Measurements from ENCODE around the gene SF3B1.
"Not testable (repeated sequence)": the region's sequence is repeated elsewhere in the genome, so short reads cannot be mapped to it uniquely, and the experiment has no call there.

SF3B1 gene

DNA sequence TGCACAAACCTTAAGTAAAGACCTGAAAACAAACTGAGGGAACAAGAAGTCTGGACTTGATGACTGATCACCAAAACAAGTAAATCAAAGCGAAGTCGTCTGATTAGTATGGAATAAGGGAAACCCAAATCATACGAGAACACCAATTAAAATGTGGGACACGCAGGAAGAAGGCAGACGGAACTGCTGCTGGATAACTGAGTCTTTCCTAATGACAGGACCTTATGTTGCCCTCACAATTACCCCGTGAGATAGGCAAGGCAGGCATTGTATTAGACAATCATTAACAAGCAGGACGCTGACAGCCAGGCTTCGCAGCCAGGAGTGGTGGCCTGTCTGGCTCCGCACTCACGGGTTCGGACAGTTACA is 17.9 kb upstream of the SF3B1 start:
- Mint-ChIP-seq H3K4me1 (ENCODE audit: low read depth) (peaks cover 40% of the 10 kb centered on the region), H3K4me3 (peak overlapping the region; percentile 98), H3K27ac (peak overlapping the region; percentile 100), H3K27me3 (no peaks in the 10 kb centered on the region), H3K36me3 (peaks cover 2% of the 10 kb centered on the region), H3K9me3 (ENCODE audit: low read depth) (no peaks in the 10 kb centered on the region)

DNA sequence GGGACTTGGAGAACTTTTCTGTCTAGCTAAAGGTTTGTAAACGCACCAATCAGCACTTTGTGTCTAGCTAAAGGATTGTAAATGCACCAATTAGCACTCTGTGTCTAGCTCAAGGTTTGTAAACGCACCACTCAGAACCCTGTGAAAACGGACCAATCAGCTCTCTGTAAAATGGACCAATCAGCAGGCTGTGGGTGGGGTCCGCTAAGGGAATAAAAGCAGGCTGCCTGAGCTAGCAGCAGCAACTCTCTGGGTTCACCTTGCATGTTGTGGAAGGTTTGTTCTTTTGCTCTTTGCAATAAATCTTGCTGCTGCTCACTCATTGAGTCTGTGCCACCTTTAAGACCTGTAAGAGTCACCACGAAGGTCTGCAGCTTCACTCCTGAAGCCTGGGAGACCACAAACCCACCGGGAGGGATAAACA is 16.1 kb upstream of the SF3B1 start:
- not testable (repeated sequence) for H3K9me3 Mint-ChIP-seq (ENCODE audit: low read depth); H3K27me3 Mint-ChIP-seq; H3K27ac Mint-ChIP-seq; H3K36me3 Mint-ChIP-seq
- H3K4me1 Mint-ChIP-seq (ENCODE audit: low read depth): peaks cover 30% of the 10 kb centered on the region
- H3K4me3 Mint-ChIP-seq: peak overlapping the region; percentile 44

DNA sequence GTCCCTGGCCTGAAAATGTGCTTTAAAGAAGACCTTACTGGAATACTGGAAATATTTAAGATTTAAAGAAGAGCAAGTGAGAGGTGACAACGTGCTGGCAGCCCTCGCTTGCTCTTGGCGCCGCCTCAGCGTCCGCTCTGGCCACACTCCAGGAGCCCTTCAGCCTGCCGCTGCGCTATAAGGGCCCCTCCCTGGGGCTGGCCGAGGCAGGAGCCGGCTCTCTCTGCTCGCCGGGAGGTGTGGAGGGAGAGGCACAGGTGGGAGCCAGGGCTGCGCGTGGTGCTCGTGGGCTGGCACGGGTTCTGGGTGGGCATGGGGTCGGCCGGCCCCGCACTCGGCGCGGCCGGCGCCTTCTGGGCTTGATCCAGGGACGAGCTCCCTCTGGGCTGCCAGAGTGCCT is 15.6 kb upstream of the SF3B1 start:
- Mint-ChIP-seq H3K4me3 (no peak overlapping the region), H3K9me3 (ENCODE audit: low read depth) (no peaks in the 10 kb centered on the region), H3K36me3 (peaks cover 2% of the 10 kb centered on the region), H3K27me3 (no peaks in the 10 kb centered on the region), H3K27ac (no peak overlapping the region), H3K4me1 (ENCODE audit: low read depth) (peaks cover 26% of the 10 kb centered on the region)

DNA sequence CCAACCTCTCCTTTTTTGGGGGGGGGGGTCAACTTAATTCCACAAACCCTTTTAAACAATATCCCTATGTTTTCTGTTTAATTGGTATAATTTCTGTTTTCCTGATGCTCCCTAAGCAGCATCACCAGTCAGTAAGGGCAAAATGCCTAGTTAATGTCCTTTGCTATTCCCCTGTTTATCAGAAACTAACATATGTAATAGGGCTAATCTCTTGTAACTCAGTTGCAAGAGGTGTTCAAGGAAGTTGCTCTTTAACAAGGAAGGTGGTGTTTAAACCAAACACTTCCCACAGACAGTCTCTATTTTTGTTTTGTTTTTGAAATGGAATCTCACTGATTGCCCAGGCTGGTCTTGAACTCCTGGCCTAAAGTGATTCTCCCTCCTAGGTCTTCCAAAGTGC is 12.0 kb upstream of the SF3B1 start:
- Mint-ChIP-seq H3K9me3 (ENCODE audit: low read depth) (no peaks in the 10 kb centered on the region), H3K27me3 (no peaks in the 10 kb centered on the region), H3K4me1 (ENCODE audit: low read depth) (peaks cover 4% of the 10 kb centered on the region), H3K36me3 (no peaks in the 10 kb centered on the region), H3K27ac (no peak overlapping the region), H3K4me3 (no peak overlapping the region)

DNA sequence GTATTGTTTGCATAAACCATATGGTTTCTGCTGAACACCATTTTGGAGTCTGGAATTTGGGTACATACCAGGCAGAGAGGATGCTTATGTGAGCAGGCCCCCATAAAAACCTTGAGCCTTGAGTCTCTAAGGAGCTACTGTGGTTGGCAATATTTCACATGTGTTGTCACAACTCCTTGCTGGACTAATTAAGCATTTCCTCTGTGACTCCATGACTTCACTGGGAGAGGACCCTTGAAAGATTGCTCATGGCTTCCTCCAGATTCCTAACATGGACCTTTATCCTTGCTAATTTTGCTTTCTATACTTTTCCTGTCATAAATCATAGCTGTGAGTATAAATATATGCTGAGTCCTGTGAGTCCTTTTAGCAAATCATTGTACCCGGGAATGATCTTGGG is 10.9 kb upstream of the SF3B1 start:
- H3K27ac Mint-ChIP-seq: no peak overlapping the region
- no peaks in the 10 kb centered on the region for H3K9me3 Mint-ChIP-seq (ENCODE audit: low read depth)
- H3K27me3 Mint-ChIP-seq: no peaks in the 10 kb centered on the region
- H3K36me3 Mint-ChIP-seq: no peaks in the 10 kb centered on the region
- H3K4me1 Mint-ChIP-seq (ENCODE audit: low read depth): no peaks in the 10 kb centered on the region
- no peak overlapping the region for H3K4me3 Mint-ChIP-seq

DNA sequence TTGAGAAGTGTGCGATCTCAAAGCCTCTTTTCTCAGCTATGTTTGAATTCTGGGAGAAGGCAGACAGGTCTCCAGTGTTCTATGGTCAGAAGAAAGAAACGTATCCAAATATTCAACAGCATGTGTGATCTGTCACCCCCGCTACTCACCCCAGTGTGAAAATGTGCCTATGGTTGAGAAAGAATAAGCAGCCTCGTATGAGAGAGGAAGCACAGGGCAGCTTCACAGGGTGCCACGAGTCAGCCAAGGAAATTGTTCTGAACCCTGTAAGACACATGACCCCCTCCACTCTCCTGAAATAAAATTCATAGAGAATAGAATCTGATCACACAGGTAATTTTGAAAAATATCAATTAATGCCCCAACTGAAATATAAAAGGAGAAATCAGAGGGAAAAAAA is 8.0 kb upstream of the SF3B1 start:
- no peaks in the 10 kb centered on the region for H3K4me1 Mint-ChIP-seq (ENCODE audit: low read depth)
- H3K36me3 Mint-ChIP-seq: no peaks in the 10 kb centered on the region
- no peak overlapping the region for H3K4me3 Mint-ChIP-seq
- no peaks in the 10 kb centered on the region for H3K27me3 Mint-ChIP-seq
- H3K27ac Mint-ChIP-seq: no peak overlapping the region
- H3K9me3 Mint-ChIP-seq (ENCODE audit: low read depth): no peaks in the 10 kb centered on the region

DNA sequence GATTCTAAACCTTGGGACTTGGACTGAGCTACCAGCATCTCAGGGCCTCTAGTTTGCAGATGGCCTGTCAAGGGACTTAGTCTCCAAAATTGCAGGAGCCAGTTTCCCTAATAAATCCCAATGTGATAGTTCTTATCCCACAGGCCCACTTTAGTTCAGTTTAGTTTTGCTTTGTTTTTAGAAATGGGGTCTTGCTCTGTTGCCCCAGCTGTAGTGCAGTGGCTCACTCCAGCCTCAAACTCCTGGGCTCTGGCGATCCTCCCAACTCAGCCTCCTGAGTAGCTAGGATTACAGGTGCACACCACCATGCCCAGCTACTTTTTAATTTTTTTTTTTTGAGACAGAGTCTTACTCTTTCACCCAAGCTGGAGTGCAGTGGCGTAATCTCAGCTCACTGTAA is 2.6 kb upstream of the SF3B1 start:
- H3K27me3 Mint-ChIP-seq: no peaks in the 10 kb centered on the region
- H3K9me3 Mint-ChIP-seq (ENCODE audit: low read depth): no peaks in the 10 kb centered on the region
- peak overlapping the region; percentile 30 for H3K4me3 Mint-ChIP-seq
- H3K36me3 Mint-ChIP-seq: no peaks in the 10 kb centered on the region
- H3K4me1 Mint-ChIP-seq (ENCODE audit: low read depth): peaks cover 25% of the 10 kb centered on the region
- H3K27ac Mint-ChIP-seq: no peak overlapping the region

DNA sequence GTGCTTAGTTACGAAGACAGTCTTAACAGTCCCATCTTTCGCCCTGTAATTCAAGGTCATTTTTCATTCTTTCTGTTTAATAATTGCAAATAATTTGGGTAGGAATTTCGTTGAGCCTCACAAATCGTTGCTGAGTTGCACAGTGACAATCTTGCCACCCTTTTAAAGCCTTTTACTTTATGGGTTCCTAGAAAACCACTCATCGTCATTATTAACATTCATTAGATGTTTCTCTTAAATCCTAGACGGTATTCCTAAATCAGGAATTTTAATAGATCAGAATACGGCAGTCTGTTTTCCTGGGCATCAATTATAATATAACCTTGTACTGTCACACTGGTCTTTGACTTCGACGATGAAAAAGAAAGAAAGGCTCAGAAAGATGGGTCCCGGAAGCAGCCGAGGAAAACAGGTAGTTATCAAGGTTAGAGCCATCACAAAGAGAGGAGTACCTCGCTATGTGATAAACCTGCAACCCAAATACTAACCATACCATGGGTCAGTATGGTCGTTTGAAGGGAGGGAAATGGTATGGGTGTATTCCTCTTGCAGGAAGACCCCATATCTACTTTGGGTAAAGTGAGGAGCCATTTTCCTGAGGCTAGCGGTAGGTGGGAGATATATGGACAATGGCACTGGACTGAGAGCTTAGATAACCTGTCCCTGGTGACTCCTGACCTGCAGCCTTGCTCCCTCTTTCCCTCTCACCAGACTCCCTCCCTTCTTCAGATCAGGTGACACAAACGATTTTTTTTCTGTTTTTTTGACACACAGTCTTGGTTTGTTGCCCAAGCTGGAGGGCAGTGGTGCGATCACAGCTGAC is 981 bp upstream of the SF3B1 start:
- peak overlapping the region; percentile 100 for H3K27ac Mint-ChIP-seq
- no peaks in the 10 kb centered on the region for H3K27me3 Mint-ChIP-seq
- H3K4me3 Mint-ChIP-seq: peak overlapping the region; percentile 97
- no peaks in the 10 kb centered on the region for H3K9me3 Mint-ChIP-seq (ENCODE audit: low read depth)
- H3K36me3 Mint-ChIP-seq: peaks cover 2% of the 10 kb centered on the region
- peaks cover 41% of the 10 kb centered on the region for H3K4me1 Mint-ChIP-seq (ENCODE audit: low read depth)

DNA sequence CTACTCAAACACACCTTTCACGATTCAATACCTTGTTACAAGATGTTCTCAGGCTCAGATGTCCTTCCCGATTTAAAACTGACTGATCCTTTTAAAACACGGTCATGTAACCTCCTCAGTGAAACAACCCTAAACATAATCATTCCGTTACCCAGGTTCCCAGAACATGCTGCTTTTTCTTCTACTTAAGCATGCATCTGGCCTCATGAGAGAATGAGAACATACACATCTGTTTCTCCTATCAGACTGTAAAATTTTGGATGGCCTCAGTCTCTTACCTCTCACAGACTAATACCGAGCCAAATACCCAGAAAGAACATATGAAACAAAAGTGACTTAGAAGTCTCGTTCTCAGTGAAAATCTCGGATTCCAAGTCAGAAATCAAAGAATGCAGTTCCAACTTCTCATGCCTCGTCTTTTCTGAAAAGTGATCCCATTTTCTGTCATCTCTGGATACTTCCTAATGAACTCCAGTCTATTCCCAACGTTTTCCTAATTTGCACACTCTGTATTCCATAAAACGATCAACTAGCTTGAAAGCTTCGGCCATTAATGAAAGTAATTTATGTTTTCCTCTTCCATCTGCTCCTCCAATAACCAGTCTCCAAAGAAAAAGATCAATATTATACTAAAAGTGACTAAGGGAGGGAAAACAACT is 919 bp downstream of the SF3B1 start:
- Mint-ChIP-seq H3K27ac (peak overlapping the region; percentile 100), H3K4me3 (peak overlapping the region; percentile 97), H3K4me1 (ENCODE audit: low read depth) (peaks cover 60% of the 10 kb centered on the region), H3K27me3 (no peaks in the 10 kb centered on the region), H3K36me3 (peaks cover 4% of the 10 kb centered on the region), H3K9me3 (ENCODE audit: low read depth) (no peaks in the 10 kb centered on the region)

DNA sequence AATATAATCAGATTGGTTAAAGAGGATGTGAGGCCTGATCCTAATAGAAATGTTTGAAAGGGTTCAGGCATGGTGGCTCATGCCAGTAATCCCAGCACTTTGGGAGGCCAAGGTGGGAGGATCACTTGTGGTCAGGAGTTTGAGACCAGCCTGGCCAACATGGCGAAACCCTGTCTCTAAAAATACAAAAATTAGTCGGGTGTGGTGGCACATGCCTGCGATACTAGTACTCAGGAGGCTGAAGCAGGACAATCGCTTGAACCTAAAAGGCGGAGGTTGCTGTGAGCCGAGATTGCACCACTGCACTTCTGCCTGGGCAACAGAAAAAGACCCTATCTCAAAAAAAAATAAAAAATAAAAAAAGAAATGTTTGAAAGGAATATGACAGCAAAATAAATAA is 2.3 kb downstream of the SF3B1 start:
- peaks cover 70% of the 10 kb centered on the region for H3K4me1 Mint-ChIP-seq (ENCODE audit: low read depth)
- H3K36me3 Mint-ChIP-seq; H3K9me3 Mint-ChIP-seq (ENCODE audit: low read depth); H3K27me3 Mint-ChIP-seq: not testable (repeated sequence)
- H3K4me3 Mint-ChIP-seq: peak overlapping the region; percentile 97
- peak overlapping the region; percentile 96 for H3K27ac Mint-ChIP-seq

DNA sequence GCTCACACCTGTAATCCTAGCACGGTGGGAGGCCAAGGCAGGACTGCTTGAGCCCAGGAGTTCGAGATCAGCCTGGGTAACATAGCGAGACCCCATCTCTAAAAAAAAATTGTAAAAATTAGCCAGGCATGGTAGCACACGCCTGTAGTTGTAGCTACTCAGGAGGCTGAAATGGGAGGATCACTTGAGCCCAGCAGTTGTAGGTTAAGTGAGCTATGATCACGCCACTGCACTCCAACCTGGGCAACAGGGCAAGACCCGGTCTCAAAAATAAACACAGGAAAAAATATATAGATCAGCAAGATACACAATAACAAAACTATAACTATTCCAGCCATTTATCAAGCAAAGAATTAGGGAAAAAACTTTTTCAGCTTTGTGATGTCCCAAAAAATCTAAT is 3.0 kb downstream of the SF3B1 start:
- H3K9me3 Mint-ChIP-seq (ENCODE audit: low read depth): no peaks in the 10 kb centered on the region
- H3K36me3 Mint-ChIP-seq: peaks cover 4% of the 10 kb centered on the region
- H3K4me1 Mint-ChIP-seq (ENCODE audit: low read depth): peaks cover 76% of the 10 kb centered on the region
- no peaks in the 10 kb centered on the region for H3K27me3 Mint-ChIP-seq
- H3K27ac Mint-ChIP-seq: peak overlapping the region; percentile 96
- peak overlapping the region; percentile 97 for H3K4me3 Mint-ChIP-seq

DNA sequence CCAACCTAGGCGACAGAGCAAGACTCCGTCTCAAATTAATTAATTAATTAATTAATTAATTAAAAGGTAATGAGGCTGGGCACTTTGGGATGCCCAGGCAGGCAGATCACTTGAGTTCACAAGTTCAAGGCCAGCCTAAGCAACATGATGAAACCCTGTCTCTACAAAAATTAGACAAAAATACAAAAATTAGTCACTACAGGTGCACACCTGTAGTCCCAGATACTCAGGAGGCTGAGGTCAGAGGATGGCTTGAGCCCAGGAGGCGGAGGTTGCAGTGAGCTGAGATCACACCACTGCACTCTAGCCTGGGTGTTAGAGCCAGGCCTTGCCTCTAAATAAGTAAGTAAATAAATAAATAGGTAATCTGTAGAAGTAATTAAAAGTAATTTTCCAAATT is 6.8 kb downstream of the SF3B1 start:
- Mint-ChIP-seq H3K36me3 (peaks cover 4% of the 10 kb centered on the region), H3K9me3 (ENCODE audit: low read depth) (no peaks in the 10 kb centered on the region), H3K27me3 (no peaks in the 10 kb centered on the region), H3K4me3 (no peak overlapping the region), H3K4me1 (ENCODE audit: low read depth) (peaks cover 87% of the 10 kb centered on the region), H3K27ac (peak overlapping the region; percentile 96)

DNA sequence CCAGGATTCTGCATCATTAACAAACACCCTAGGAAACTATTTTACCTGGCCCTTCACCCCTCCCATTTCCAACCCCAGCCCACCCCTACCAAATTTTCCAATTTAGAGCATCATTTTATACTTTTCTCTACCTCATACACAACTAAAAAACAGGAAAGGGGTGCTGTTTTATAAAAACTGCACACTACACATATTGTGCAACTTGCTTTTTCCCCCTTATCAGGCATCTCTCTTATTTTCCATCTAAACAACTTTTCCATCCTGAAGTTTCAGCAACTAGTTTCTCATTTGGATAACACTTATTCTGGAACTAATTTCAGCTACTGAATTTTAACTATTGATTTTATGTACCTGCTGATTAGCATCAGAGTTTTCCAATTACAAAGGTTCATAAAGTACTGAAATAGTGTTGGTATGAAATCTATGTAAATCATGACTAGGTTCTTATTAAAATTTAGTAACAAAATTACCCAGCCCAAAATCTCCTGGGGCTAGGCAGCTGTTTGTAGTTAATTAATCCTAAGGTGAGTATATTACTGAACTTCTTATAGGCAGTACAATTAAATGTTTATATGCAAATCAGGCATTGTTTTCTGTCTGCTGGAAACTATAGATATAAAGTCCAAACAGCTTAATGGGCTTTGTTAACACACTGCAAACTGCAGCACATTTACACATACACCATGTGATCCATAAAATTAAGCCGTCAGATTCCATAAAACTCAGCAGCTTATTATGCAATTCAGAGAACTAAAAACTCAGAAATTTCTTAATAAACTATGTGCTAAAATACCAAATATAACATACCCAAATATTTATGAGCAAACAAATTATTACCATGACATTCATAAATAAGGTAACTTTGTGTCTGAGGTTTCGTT is 7.9 kb downstream of the SF3B1 start:
- peak overlapping the region; percentile 64 for H3K4me3 Mint-ChIP-seq
- H3K4me1 Mint-ChIP-seq (ENCODE audit: low read depth): peaks cover 77% of the 10 kb centered on the region
- peaks cover 4% of the 10 kb centered on the region for H3K36me3 Mint-ChIP-seq
- H3K9me3 Mint-ChIP-seq (ENCODE audit: low read depth): no peaks in the 10 kb centered on the region
- H3K27me3 Mint-ChIP-seq: no peaks in the 10 kb centered on the region
- peak overlapping the region; percentile 90 for H3K27ac Mint-ChIP-seq

DNA sequence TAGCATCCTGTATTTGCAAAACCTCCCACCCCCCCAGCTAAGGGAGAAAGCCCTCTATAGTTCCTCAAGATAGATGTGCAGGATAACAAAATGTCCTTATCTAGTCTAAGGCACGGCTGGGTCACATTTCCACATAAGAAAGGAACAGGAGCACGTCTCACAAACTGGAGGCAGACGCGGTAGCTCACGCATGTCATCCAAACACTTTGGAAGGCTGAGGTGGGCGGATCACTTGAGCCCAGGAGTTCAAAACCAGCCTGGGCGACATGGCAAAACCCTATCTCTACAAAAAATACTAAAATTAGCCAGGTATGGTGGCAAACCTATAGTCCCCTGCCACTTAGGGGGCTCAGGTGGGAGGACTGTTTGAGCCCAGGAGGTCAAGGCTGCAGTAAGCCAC is 9.3 kb downstream of the SF3B1 start:
- peaks cover 2% of the 10 kb centered on the region for H3K36me3 Mint-ChIP-seq
- no peaks in the 10 kb centered on the region for H3K27me3 Mint-ChIP-seq
- H3K4me1 Mint-ChIP-seq (ENCODE audit: low read depth): peaks cover 70% of the 10 kb centered on the region
- H3K27ac Mint-ChIP-seq: peak overlapping the region; percentile 90
- H3K9me3 Mint-ChIP-seq (ENCODE audit: low read depth): no peaks in the 10 kb centered on the region
- H3K4me3 Mint-ChIP-seq: peak overlapping the region; percentile 33

DNA sequence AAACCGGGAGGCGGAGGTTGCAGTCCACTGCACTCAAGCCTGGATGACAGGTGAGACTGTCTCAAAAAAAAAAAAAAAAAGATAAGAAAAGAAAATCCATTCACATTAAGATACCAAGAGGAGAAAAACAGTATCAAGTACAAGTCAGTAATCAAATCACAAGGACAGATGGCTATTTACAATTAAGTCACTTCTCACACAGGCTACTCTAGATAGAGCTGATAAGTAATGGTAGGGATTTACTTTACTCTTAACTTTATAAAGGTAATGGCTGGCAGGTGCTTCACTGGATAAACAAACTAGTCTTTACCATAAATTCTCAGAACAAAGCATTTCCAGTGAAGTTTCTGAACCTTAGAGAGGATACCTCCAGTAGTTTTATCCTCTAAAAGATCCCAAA is 11.5 kb downstream of the SF3B1 start:
- Mint-ChIP-seq H3K27me3 (no peaks in the 10 kb centered on the region), H3K4me1 (ENCODE audit: low read depth) (peaks cover 54% of the 10 kb centered on the region), H3K27ac (peak overlapping the region; percentile 3), H3K36me3 (no peaks in the 10 kb centered on the region), H3K9me3 (ENCODE audit: low read depth) (no peaks in the 10 kb centered on the region), H3K4me3 (no peak overlapping the region)

All from activated naive CD8-positive, alpha-beta T cell (primary cell).